GM23248 (cell line): ENCODE data around the gene DNPH1. TPM values are rescaled to one million over a fixed set of nuclear protein-coding genes. Genes with fewer than 3 reads are reported as not detected.

Experiments
- DNase-seq: peaks from one replicate; pipeline ENCODE4 v3.0.0-alpha.2; 2015
- H2AFZ ChIP-seq: fragments of 200-600 bp; sonication (generic); 2 replicates; pipeline ENCODE4 v1.6.1; 2016; ENCODE audit warnings: antibody characterized with exemption
- H3F3A ChIP-seq: fragments of 200-600 bp; sonication (generic); 2 replicates; pipeline ENCODE4 v1.6.1; 2016; ENCODE audit warnings: mild to moderate bottlenecking, antibody characterized with exemption, mixed run types; ENCODE audit not compliant: insufficient read depth
- H3K27ac ChIP-seq: fragments of 200-600 bp; sonication (generic); 2 replicates; pipeline ENCODE4 v1.5.1; 2016; ENCODE audit warnings: mild to moderate bottlenecking
- H3K27me3 ChIP-seq: fragments of 200-600 bp; sonication (generic); replicated peaks from 2 replicates; pipeline ENCODE4 v1.6.1; 2016; ENCODE audit warnings: mild to moderate bottlenecking; ENCODE audit not compliant: insufficient read depth
- H3K36me3 ChIP-seq: fragments of 200-600 bp; sonication (generic); 2 replicates; pipeline ENCODE4 v1.6.1; 2016; ENCODE audit warnings: low read depth, mild to moderate bottlenecking
- H3K4me1 ChIP-seq: fragments of 200-600 bp; sonication (generic); 2 replicates; pipeline ENCODE4 v1.6.1; 2016; ENCODE audit warnings: mild to moderate bottlenecking; ENCODE audit not compliant: insufficient read depth
- H3K4me2 ChIP-seq: fragments of 200-600 bp; sonication (generic); one replicate; pipeline ENCODE4 v1.6.1; 2016; ENCODE audit warnings: mild to moderate bottlenecking; ENCODE audit not compliant: unreplicated experiment
- H3K4me3 ChIP-seq: fragments of 200-600 bp; sonication (generic); 2 replicates; pipeline ENCODE4 v1.5.1; 2016; ENCODE audit warnings: mild to moderate bottlenecking
- H3K79me2 ChIP-seq: fragments of 200-600 bp; sonication (generic); 2 replicates; pipeline ENCODE4 v1.6.1; 2016; ENCODE audit warnings: mild to moderate bottlenecking; ENCODE audit not compliant: insufficient read depth
- H3K9ac ChIP-seq: fragments of 200-600 bp; sonication (generic); 2 replicates; pipeline ENCODE4 v1.6.1; 2016; ENCODE audit warnings: mild to moderate bottlenecking
- H3K9me2 ChIP-seq: fragments of 200-600 bp; sonication (generic); 2 replicates; pipeline ENCODE4 v1.6.1; 2016; ENCODE audit warnings: mixed run types, mild to moderate bottlenecking, moderate library complexity; ENCODE audit not compliant: insufficient read depth
- H3K9me3 ChIP-seq: fragments of 200-600 bp; sonication (generic); one replicate; pipeline ENCODE4 v1.6.1; 2017; ENCODE audit warnings: low read depth
- H4K20me1 ChIP-seq: fragments of 200-600 bp; sonication (generic); 2 replicates; pipeline ENCODE4 v1.6.0; 2016; ENCODE audit not compliant: insufficient read depth
- EZH2 ChIP-seq: fragments of 200-600 bp; sonication (generic); IDR thresholded peaks from 2 replicates; pipeline ENCODE4 v1.6.1; 2018; ENCODE audit warnings: antibody characterized with exemption, mild to moderate bottlenecking; ENCODE audit not compliant: insufficient read depth, poor library complexity, severe bottlenecking
- EZH2phosphoT487 ChIP-seq: fragments of 200-600 bp; sonication (generic); IDR thresholded peaks from 2 replicates; pipeline ENCODE4 v1.6.1; 2018; ENCODE audit warnings: antibody characterized with exemption, moderate library complexity, mild to moderate bottlenecking, low read depth; ENCODE audit not compliant: insufficient read depth
- WGBS, 2 experiments: methylation state at CpG; one replicate each; pipeline ENCODE4 v1.1.6; 2015 to 2017; ENCODE audit warnings: low lambda C conversion rate in 2 of 2, low coverage in 1 of 2; ENCODE audit errors: missing lambda C conversion rate in 2 of 2; 5-methylcytosine and 5-hydroxymethylcytosine counted together
- in situ Hi-C: fragments of 300-500 bp; cut with MboI; formaldehyde crosslinking; loops from 2 replicates; pipeline ENCODE4 v1.15.0; 2020
- polyA plus RNA-seq: library from polyadenylated mRNA; unstranded; fragments of >200 nt; fragmentation: Nextera tagmentation; extraction: Ambion mirVana; gene quantifications from 2 replicates; pipeline ENCODE4 v1.2.1, GENCODE V29; 2016
- total RNA-seq: library from RNA; depleted of rRNA; stranded (reverse); fragments of >200 nt; shearing (Covaris generic); gene quantifications from 2 replicates; pipeline ENCODE4 v1.2.3, GENCODE V29; 2014

Gene DNPH1
- total and polyA plus RNA-seq, 2 experiments from 2014 or later: 93.6 to 94.8 TPM

- peaks cover 13% of the 10 kb centered on the region; the same call in 1 of the 2 replicates for H3K79me2 ChIP-seq
- no peak overlapping the region for H3K4me3 ChIP-seq
- no peak overlapping the region for H3K4me2 ChIP-seq
- peaks cover 17% of the 10 kb centered on the region for H3K4me1 ChIP-seq
- H3K27me3 ChIP-seq: no peaks in the 10 kb centered on the region
- peaks cover 15% of the 10 kb centered on the region for H3F3A ChIP-seq
- no peak overlapping the region for H2AFZ ChIP-seq
- no peak for TF ChIP-seq EZH2
- TF ChIP-seq EZH2phosphoT487: no peak
- 93 to 95% methylated on average over 21 of the region's 21 CpGs for WGBS, 2 experiments
- peaks cover 9% of the 10 kb centered on the region; the same call in 1 of the 2 replicates for H3K36me3 ChIP-seq
- no peak for DNase-seq
- H4K20me1 ChIP-seq: no peaks in the 10 kb centered on the region
- no peaks in the 10 kb centered on the region for H3K9me3 ChIP-seq
- no peak overlapping the region for H3K9ac ChIP-seq
- H3K9me2 ChIP-seq: no peaks in the 10 kb centered on the region
- no peak overlapping the region for H3K27ac ChIP-seq
- in situ Hi-C loops: no loop called here
Observed at GRCh38 chr6:43184268-43184985, 44.9 kb downstream of the DNPH1 start.

GRCh38 chr6:43183441-43183840, 45.8 kb downstream of the DNPH1 start:
- no peaks in the 10 kb centered on the region for H3K27me3 ChIP-seq
- no peaks in the 10 kb centered on the region for H3K9me3 ChIP-seq
- WGBS, 2 experiments: 96 to 97% methylated on average over 4 of the region's 4 CpGs

DNA sequence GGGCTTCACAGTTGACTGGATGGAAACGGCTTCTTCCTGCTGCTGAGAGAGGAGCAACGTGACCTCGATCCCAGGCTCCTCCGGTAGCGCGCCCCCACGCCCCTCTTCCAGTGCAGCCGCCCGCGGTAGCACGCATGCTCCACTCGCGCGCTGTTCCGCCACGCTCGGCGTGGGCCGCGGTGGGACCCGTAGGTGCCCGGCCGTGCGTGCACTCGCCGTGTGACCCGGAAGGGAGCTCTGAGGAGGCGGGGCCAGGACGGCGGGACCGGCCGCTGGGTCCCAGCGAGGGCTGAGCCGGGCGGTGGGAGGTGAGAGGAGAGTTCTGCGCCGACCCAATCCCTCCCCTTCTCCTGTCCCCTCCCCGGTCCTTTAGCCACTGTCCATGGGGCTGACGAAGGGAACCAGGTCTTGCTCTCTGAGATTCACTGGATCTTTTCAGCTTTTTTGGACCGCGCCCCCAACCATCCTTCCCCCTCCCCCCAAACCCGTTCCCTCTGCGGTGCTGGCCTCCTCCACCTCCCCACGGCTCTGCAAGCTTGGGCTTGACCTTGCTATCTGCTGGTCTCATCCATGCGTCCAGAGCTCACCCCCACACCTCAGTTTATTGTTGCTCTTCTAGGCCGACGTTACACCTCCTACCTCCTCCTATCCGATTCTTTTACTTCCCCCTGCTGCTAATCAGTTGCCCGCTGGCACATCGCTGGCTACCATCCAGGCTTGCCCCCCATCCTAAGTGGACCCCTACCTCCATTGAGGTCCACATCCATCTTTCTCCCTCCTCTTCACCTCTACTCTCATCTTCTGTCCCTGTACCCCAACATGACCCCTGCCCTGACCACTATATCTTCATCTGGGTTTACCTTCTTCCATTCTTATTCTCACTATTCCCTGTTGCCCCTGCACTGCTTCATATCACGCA, 47.1 kb downstream of the DNPH1 start, which contains the start of gene CUL9:
Gene CUL9 (plus strand): TSS at position 255 of the 919 bp plus-strand sequence. CDS start 2,115 bp downstream, outside the sequence.
- Histone ChIP-seq H2AFZ (peak within 1 kb of the TSS; percentile 67), H3K36me3 (peaks cover 8% of the 10 kb centered on the region; the same call in 1 of the 2 replicates), H3K4me1 (peaks cover 17% of the 10 kb centered on the region), H4K20me1 (no peaks in the 10 kb centered on the region), H3K4me2 (peak within 1 kb of the TSS; percentile 89), H3K9ac (peak within 1 kb of the TSS; percentile 80), H3K27me3 (no peaks in the 10 kb centered on the region), H3F3A (peaks cover 15% of the 10 kb centered on the region), H3K9me3 (no peaks in the 10 kb centered on the region), H3K4me3 (peak within 1 kb of the TSS; percentile 79), H3K9me2 (no peaks in the 10 kb centered on the region), H3K27ac (peak within 1 kb of the TSS; percentile 51), H3K79me2 (peaks cover 31% of the 10 kb centered on the region)
- in situ Hi-C loops: no loop called here
- 1 to 2% methylated on average over 43 of the region's 51 CpGs for WGBS, 2 experiments
- DNase-seq: peak; percentile 89
- TF ChIP-seq EZH2phosphoT487: no peak
- TF ChIP-seq EZH2: no peak

More at GRCh38 chr6:43183441-43183840, 45.8 kb downstream of the DNPH1 start:
- H3K27ac ChIP-seq: no peak overlapping the region
- H3K79me2 ChIP-seq: peaks cover 18% of the 10 kb centered on the region; the same call in 1 of the 2 replicates
- peak overlapping the region; percentile 89 for H3K4me2 ChIP-seq
- no peaks in the 10 kb centered on the region for H4K20me1 ChIP-seq
- peaks cover 9% of the 10 kb centered on the region; the same call in 1 of the 2 replicates for H3K36me3 ChIP-seq
- H3K9me2 ChIP-seq: no peaks in the 10 kb centered on the region
- peak overlapping the region; percentile 79 for H3K4me3 ChIP-seq
- in situ Hi-C loops: no loop called here
- no peak for TF ChIP-seq EZH2phosphoT487
- peaks cover 17% of the 10 kb centered on the region for H3K4me1 ChIP-seq
- no peak for DNase-seq
- peak overlapping the region; percentile 80 for H3K9ac ChIP-seq
- H3F3A ChIP-seq: peaks cover 15% of the 10 kb centered on the region
- no peak overlapping the region for H2AFZ ChIP-seq

DNA sequence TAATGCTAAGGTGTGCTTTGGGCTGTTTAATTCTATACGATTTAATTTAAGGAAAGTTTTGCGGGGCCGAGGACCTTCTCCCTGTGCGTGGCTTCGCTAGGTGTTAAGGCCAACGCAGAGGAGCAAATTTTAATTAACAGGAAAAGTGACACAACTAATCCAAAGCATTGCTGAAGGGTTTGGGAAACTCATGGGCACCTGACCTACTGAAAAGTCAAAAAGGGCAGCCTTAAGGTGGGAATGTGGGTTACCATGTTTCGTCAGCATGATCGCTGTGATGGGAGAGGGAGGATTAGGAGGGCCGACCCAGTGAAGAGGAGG, 47.7 kb downstream of the DNPH1 start:
- TF ChIP-seq EZH2: no peak
- peaks cover 17% of the 10 kb centered on the region for H3K4me1 ChIP-seq
- DNase-seq: no peak
- H3K9me2 ChIP-seq: no peaks in the 10 kb centered on the region
- H3K36me3 ChIP-seq: peaks cover 7% of the 10 kb centered on the region; the same call in 1 of the 2 replicates
- WGBS, 2 experiments: 40 to 49% methylated on average over 9 of the region's 9 CpGs
- peak overlapping the region; percentile 51 for H3K27ac ChIP-seq
- H3K9ac ChIP-seq: peak overlapping the region; percentile 80
- peak overlapping the region; percentile 67 for H2AFZ ChIP-seq
- H3K9me3 ChIP-seq: no peaks in the 10 kb centered on the region
- peaks cover 15% of the 10 kb centered on the region for H3F3A ChIP-seq
- no peaks in the 10 kb centered on the region for H4K20me1 ChIP-seq
- no peaks in the 10 kb centered on the region for H3K27me3 ChIP-seq
- H3K79me2 ChIP-seq: peaks cover 37% of the 10 kb centered on the region
- peak overlapping the region; percentile 89 for H3K4me2 ChIP-seq
- in situ Hi-C loops: no loop called here
- H3K4me3 ChIP-seq: peak overlapping the region; percentile 79
